HCT116 (cell line): ENCODE results near the gene CDC45. TPM values are rescaled to one million over a fixed set of nuclear protein-coding genes. Genes with fewer than 3 reads are reported as not detected.

Experiments used
- ATAC-seq: fragments of 200-7000 bp; cut with Tn5 transposase; 2 replicates; pipeline ENCODE4 v1.9.1; 2020; ENCODE audit warnings: mild to moderate bottlenecking, moderate library complexity
- BruUV-seq: library from RNA; stranded (reverse); fragments of 400-500 nt; replicated peaks from 2 replicates; lab custom pipeline; 2021; lab: Mats Ljungman, UMichigan
- CTCF ChIA-PET: fragments of 300-600 bp; sonication (Branson Sonifier 250); formaldehyde crosslinking; loops from one replicate; lab custom pipeline; 2021; ENCODE audit warnings: antibody characterized with exemption; lab: Charles Lee
- POLR2A ChIA-PET: fragments of 300-600, 350-600 bp; sonication (Branson Sonifier 250); formaldehyde crosslinking; loops from one replicate; lab custom pipeline; 2021; ENCODE audit warnings: antibody characterized with exemption; lab: Charles Lee
- RAD21 ChIA-PET, 2 experiments: fragments of 300-600 bp; sonication (Branson Sonifier 250); formaldehyde crosslinking; loops; one replicate each; lab custom pipeline; 2023; ENCODE audit warnings: low total read pairs in 2 of 2; ENCODE audit not compliant: uncharacterized antibody in 2 of 2, unreplicated experiment in 2 of 2, low non-redundant PET in 1 of 2; lab: Charles Lee
- DNase-seq: peaks from one replicate; pipeline ENCODE4 v3.0.0-alpha.2; 2010; ENCODE audit warnings: low read depth, low spot score
- H2AFZ ChIP-seq: fragments of 200-600 bp; shearing (Covaris generic), sonication (generic); 2 replicates; pipeline ENCODE4 v1.6.1; 2017; ENCODE audit warnings: low read depth, mixed run types, mixed read lengths, antibody characterized with exemption, low read length; ENCODE audit not compliant: poor library complexity, severe bottlenecking
- H3K27ac ChIP-seq: 2 replicates; pipeline ENCODE4 v1.5.1; 2012; ENCODE audit warnings: low read depth, low read length
- H3K27me3 ChIP-seq: fragments of 200-600 bp; sonication (generic); 2 replicates; pipeline ENCODE4 v1.6.1; 2016; ENCODE audit warnings: mixed run types, low read length, mixed read lengths; ENCODE audit not compliant: insufficient read depth
- H3K36me3 ChIP-seq, 2 experiments: fragments of 200-500 bp in 1 of 2; fragments of 200-600 bp in 1 of 2; sonication (Bioruptor generic) in 1 of 2; sonication (generic) in 1 of 2; 2 replicates each; pipeline versions ENCODE4 v1.5.1 to v1.6.1; 2014 to 2016; ENCODE audit warnings: low read length in 2 of 2, inconsistent platforms in 1 of 2, mixed read lengths in 1 of 2, mixed run types in 1 of 2; ENCODE audit not compliant: insufficient read depth in 2 of 2, control insufficient read depth in 1 of 2
- H3K4me1 ChIP-seq, 2 experiments: fragments of 200-600 bp in 1 of 2; sonication (generic) in 1 of 2; 2 replicates each; pipeline versions ENCODE4 v1.5.1 to v1.6.1; 2012 to 2017; ENCODE audit warnings: low read length in 2 of 2, inconsistent platforms in 1 of 2, mild to moderate bottlenecking in 1 of 2, mixed read lengths in 1 of 2, mixed run types in 1 of 2, moderate library complexity in 1 of 2; ENCODE audit not compliant: insufficient read depth in 2 of 2, control insufficient read depth in 1 of 2
- H3K4me2 ChIP-seq: fragments of 200-600 bp; sonication (generic); 2 replicates; pipeline ENCODE4 v1.6.1; 2017; ENCODE audit warnings: mixed run types, low read length, mixed read lengths
- H3K4me3 ChIP-seq, 2 experiments: fragments of 200-600 bp in 1 of 2; sonication (generic) in 1 of 2; replicated peaks in 1 of 2; 2 replicates each; pipeline ENCODE4 v1.5.1; 2011 to 2016; ENCODE audit warnings: low read length in 2 of 2, control low read depth in 1 of 2, low read depth in 1 of 2, mild to moderate bottlenecking in 1 of 2, mixed read lengths in 1 of 2, mixed run types in 1 of 2
- H3K79me2 ChIP-seq: fragments of 200-600 bp; sonication (generic); 2 replicates; pipeline ENCODE4 v1.6.1; 2017; ENCODE audit warnings: mild to moderate bottlenecking, mixed run types, low read length, moderate library complexity, mixed read lengths; ENCODE audit not compliant: insufficient read depth
- H3K9ac ChIP-seq: fragments of 200-600 bp; sonication (generic); 2 replicates; pipeline ENCODE4 v1.6.1; 2016; ENCODE audit warnings: low read length, mixed read lengths
- H3K9me2 ChIP-seq: fragments of 200-600 bp; sonication (generic), shearing (Covaris generic); 2 replicates; pipeline ENCODE4 v1.6.1; 2017; ENCODE audit warnings: mixed run types, mild to moderate bottlenecking, moderate library complexity; ENCODE audit not compliant: insufficient read depth
- H3K9me3 ChIP-seq, 2 experiments: fragments of 200-500 bp in 1 of 2; fragments of 200-600 bp in 1 of 2; sonication (Bioruptor generic) in 1 of 2; sonication (generic) in 1 of 2; 2 replicates each; pipeline ENCODE4 v1.6.1; 2014 to 2017; ENCODE audit warnings: low read length in 2 of 2, mixed read lengths in 2 of 2, inconsistent platforms in 1 of 2, low read depth in 1 of 2, mild to moderate bottlenecking in 1 of 2, mixed run types in 1 of 2, moderate library complexity in 1 of 2; ENCODE audit not compliant: control insufficient read depth in 1 of 2, insufficient read depth in 1 of 2
- H4K20me1 ChIP-seq: fragments of 200-600 bp; sonication (generic), shearing (Covaris generic); 2 replicates; pipeline ENCODE4 v1.6.1; 2017; ENCODE audit warnings: mixed run types, mild to moderate bottlenecking, moderate library complexity; ENCODE audit not compliant: insufficient read depth
- CEBPB ChIP-seq: IDR thresholded peaks from 2 replicates; pipeline ENCODE4 v1.6.1; 2012; ENCODE audit warnings: low read depth
- EZH2phosphoT487 ChIP-seq: fragments of 200-600 bp; IDR thresholded peaks from 2 replicates; pipeline ENCODE4 v1.6.1; 2018; ENCODE audit warnings: antibody characterized with exemption, borderline replicate concordance
- POLR2AphosphoS5 ChIP-seq: IDR thresholded peaks from 2 replicates; pipeline ENCODE4 v1.6.1; 2011; ENCODE audit warnings: mild to moderate bottlenecking, low read depth, low read length, moderate library complexity
- RAD21 ChIP-seq: IDR thresholded peaks from 2 replicates; pipeline ENCODE4 v1.6.1; 2012; ENCODE audit warnings: low read depth, mild to moderate bottlenecking
- SIN3A ChIP-seq: IDR thresholded peaks from 2 replicates; pipeline ENCODE4 v1.6.1; 2012; ENCODE audit warnings: low read depth
- YY1 ChIP-seq: IDR thresholded peaks from 2 replicates; pipeline ENCODE4 v1.6.1; 2011; ENCODE audit warnings: low read length, low read depth, moderate library complexity, mild to moderate bottlenecking; ENCODE audit not compliant: insufficient replicate concordance; ENCODE audit errors: extremely low read depth
- ZFX ChIP-seq: fragments of 450-650 bp; IDR thresholded peaks from 2 replicates; pipeline ENCODE4 v1.6.1; 2017
- intact Hi-C: fragments of 100-400 bp; cut with micrococcal nuclease; formaldehyde crosslinking; loops from 2 replicates; pipeline ENCODE4 v1.10.0; 2022
- total RNA-seq: library from RNA; stranded (reverse); gene quantifications from one replicate; pipeline ENCODE4 v1.2.1, GENCODE V29; 2021; ENCODE audit not compliant: unreplicated experiment
- TF ChIP-seq, protein P1 (sequence below): IDR thresholded peaks from 2 replicates; pipeline ENCODE4 v1.6.1; 2012
- TF ChIP-seq, protein P2 (sequence below): IDR thresholded peaks from 2 replicates; pipeline ENCODE4 v1.6.1; 2012
- TF ChIP-seq, protein P3 (sequence below): IDR thresholded peaks from 2 replicates; pipeline ENCODE4 v1.6.1; 2012; ENCODE audit warnings: low read depth

Gene CDC45
- total RNA-seq, 1 experiment from 2014 or later = 43.4 TPM

DNA sequence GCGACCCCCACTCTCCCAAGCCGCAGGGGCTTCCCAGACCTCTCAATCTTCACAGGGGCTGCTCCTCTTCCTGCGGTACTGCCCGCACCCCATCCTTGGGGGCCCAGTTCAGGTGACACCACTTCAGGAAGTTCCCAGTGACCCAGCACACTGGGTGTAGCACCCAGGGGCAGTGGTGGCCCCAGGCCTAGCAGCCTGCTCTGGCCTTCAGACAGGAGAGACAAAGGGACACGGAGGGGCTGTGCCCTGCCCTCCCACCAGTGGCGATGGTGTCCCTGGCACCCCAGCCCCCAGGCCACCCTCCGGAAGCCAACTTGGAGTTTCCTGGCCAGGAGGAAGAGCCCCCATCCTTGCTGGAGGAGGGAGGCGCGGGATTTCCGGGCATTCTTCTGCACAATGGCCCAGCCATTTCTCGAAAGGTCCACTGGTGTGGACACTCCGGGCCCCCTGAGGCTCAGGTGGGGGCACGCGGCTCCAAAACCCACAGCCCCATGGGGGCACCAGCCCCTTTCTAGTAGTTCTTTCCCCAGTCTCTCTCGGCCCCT is 45.5 kb downstream of the CDC45 start:
- BruUV-seq = no TSS peak
- no peak for ATAC-seq

More for the DNA sequence above, 45.5 kb downstream of the CDC45 start:
- H3K9me3 ChIP-seq = no peaks in the 10 kb centered on the region
- no peak for TF ChIP-seq CEBPB
- TF ChIP-seq EZH2phosphoT487 = no peak
- no peak for TF ChIP-seq RAD21
- no peak for TF ChIP-seq YY1
- TF ChIP-seq, protein P1, sequence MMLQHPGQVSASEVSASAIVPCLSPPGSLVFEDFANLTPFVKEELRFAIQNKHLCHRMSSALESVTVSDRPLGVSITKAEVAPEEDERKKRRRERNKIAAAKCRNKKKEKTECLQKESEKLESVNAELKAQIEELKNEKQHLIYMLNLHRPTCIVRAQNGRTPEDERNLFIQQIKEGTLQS = no peak
- TF ChIP-seq, protein P2, sequence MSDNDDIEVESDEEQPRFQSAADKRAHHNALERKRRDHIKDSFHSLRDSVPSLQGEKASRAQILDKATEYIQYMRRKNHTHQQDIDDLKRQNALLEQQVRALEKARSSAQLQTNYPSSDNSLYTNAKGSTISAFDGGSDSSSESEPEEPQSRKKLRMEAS = no peak
- TF ChIP-seq, protein P3, sequence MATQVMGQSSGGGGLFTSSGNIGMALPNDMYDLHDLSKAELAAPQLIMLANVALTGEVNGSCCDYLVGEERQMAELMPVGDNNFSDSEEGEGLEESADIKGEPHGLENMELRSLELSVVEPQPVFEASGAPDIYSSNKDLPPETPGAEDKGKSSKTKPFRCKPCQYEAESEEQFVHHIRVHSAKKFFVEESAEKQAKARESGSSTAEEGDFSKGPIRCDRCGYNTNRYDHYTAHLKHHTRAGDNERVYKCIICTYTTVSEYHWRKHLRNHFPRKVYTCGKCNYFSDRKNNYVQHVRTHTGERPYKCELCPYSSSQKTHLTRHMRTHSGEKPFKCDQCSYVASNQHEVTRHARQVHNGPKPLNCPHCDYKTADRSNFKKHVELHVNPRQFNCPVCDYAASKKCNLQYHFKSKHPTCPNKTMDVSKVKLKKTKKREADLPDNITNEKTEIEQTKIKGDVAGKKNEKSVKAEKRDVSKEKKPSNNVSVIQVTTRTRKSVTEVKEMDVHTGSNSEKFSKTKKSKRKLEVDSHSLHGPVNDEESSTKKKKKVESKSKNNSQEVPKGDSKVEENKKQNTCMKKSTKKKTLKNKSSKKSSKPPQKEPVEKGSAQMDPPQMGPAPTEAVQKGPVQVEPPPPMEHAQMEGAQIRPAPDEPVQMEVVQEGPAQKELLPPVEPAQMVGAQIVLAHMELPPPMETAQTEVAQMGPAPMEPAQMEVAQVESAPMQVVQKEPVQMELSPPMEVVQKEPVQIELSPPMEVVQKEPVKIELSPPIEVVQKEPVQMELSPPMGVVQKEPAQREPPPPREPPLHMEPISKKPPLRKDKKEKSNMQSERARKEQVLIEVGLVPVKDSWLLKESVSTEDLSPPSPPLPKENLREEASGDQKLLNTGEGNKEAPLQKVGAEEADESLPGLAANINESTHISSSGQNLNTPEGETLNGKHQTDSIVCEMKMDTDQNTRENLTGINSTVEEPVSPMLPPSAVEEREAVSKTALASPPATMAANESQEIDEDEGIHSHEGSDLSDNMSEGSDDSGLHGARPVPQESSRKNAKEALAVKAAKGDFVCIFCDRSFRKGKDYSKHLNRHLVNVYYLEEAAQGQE = no peak
- TF ChIP-seq ZFX = no peak
- no peak for TF ChIP-seq POLR2AphosphoS5
- TF ChIP-seq SIN3A = no peak
- no peak overlapping the region for H3K4me2 ChIP-seq
- H3K79me2 ChIP-seq = no peaks in the 10 kb centered on the region
- ChIA-PET CTCF (no interaction called here), RAD21 (no interaction called here), POLR2A (no interaction called here)
- no peak overlapping the region for H3K4me3 ChIP-seq
- H3K9ac ChIP-seq = no peak overlapping the region
- no peaks in the 10 kb centered on the region for H4K20me1 ChIP-seq
- H3K9me2 ChIP-seq = no peaks in the 10 kb centered on the region
- no peaks in the 10 kb centered on the region for H3K36me3 ChIP-seq
- no peak for DNase-seq
- intact Hi-C loops = no loop called here
- no peak overlapping the region for H2AFZ ChIP-seq
- H3K4me1 ChIP-seq = peaks cover 0 to 5% of the 10 kb centered on the region in 2 experiments; a peak in 1 of 4 replicates
- H3K27ac ChIP-seq = no peak overlapping the region
- no peaks in the 10 kb centered on the region for H3K27me3 ChIP-seq
